B cell (primary cell): ENCODE results near the gene CARTPT. TPM values are rescaled to one million over a fixed set of nuclear protein-coding genes. Genes with fewer than 3 reads are reported as not detected.

Experiments
- ATAC-seq: fragments of 200-7000 bp; cut with Tn5 transposase; one replicate; pipeline ENCODE4 v1.10.0; 2021; ENCODE audit warnings: low read depth, mild to moderate bottlenecking, moderate number of reproducible peaks, moderate library complexity
- CTCF ChIA-PET: fragments of 350-600 bp; sonication (Branson Sonifier 250); formaldehyde crosslinking; loops from one replicate; lab custom pipeline; 2021; ENCODE audit warnings: antibody characterized with exemption, inconsistent platforms; lab: Charles Lee
- POLR2A ChIA-PET: fragments of 350-600 bp; sonication (Branson Sonifier 250); formaldehyde crosslinking; loops from one replicate; lab custom pipeline; 2021; ENCODE audit warnings: antibody characterized with exemption; lab: Charles Lee
- DNase-seq: peaks from one replicate; pipeline ENCODE4 v3.0.0; 2013
- H2AFZ ChIP-seq: 2 replicates; pipeline ENCODE4 v1.6.1; 2012; ENCODE audit warnings: mild to moderate bottlenecking, low read depth, low read length; ENCODE audit not compliant: insufficient read depth, poor library complexity, severe bottlenecking
- H3K27ac ChIP-seq, 2 donors: 1 replicate in 1 of 2; 2 replicates in 1 of 2; pipeline ENCODE4 v1.5.1; 2012 to 2013; ENCODE audit warnings: low read length in 2 of 2, mild to moderate bottlenecking in 2 of 2, moderate library complexity in 1 of 2
- H3K27me3 ChIP-seq, 4 experiments: fragments of 200-600 bp in 1 of 4; sonication (generic) in 1 of 4; replicated peaks in 1 of 4; 1 replicate in 2 of 4; 2 replicates in 2 of 4; pipeline versions ENCODE4 v1.6.1 to v1.7.0; 2013 to 2016; ENCODE audit warnings: low read length in 3 of 4, mild to moderate bottlenecking in 2 of 4, mixed read lengths in 1 of 4, moderate library complexity in 1 of 4; ENCODE audit not compliant: insufficient read depth in 4 of 4, control insufficient read depth in 3 of 4; ENCODE audit errors: control extremely low read depth in 1 of 4
- H3K36me3 ChIP-seq, 2 experiments: replicated peaks in 1 of 2; 1 replicate in 1 of 2; 2 replicates in 1 of 2; pipeline versions ENCODE4 v1.6.1 to v1.7.1; 2013; ENCODE audit warnings: low read length in 1 of 2; ENCODE audit not compliant: insufficient read depth in 2 of 2, control insufficient read depth in 1 of 2; ENCODE audit errors: control extremely low read depth in 1 of 2, extremely low read depth in 1 of 2
- H3K4me1 ChIP-seq, 2 donors: fragments of 200-600 bp in 1 of 2; sonication (generic) in 1 of 2; 1 replicate in 1 of 2; 2 replicates in 1 of 2; pipeline versions ENCODE4 v1.5.1 to v1.6.1; 2013 to 2017; ENCODE audit warnings: low read length in 2 of 2; ENCODE audit not compliant: control insufficient read depth in 2 of 2, insufficient read depth in 2 of 2
- H3K4me2 ChIP-seq: replicated peaks from 2 replicates; pipeline ENCODE3; 2012; ENCODE audit warnings: mild to moderate bottlenecking, low read depth, low read length; ENCODE audit not compliant: poor library complexity, severe bottlenecking
- H3K4me3 ChIP-seq, 5 experiments: fragments of 200-600 bp in 1 of 5; sonication (generic) in 1 of 5; 1 replicate in 3 of 5; 2 replicates in 2 of 5; pipeline versions ENCODE4 v1.5.1 to v1.7.0; 2011 to 2016; ENCODE audit warnings: low read length in 4 of 5, mild to moderate bottlenecking in 4 of 5, low read depth in 2 of 5, control low read depth in 1 of 5, moderate library complexity in 1 of 5; ENCODE audit not compliant: insufficient read depth in 1 of 5; ENCODE audit errors: control extremely low read depth in 1 of 5, extremely low read depth in 1 of 5
- H3K79me2 ChIP-seq: fragments of 200-600 bp; sonication (generic); one replicate; pipeline ENCODE4 v1.6.0; 2016; ENCODE audit warnings: low read length; ENCODE audit not compliant: control insufficient read depth, insufficient read depth
- H3K9ac ChIP-seq: fragments of 200-600 bp; sonication (generic); 2 replicates; pipeline ENCODE4 v1.6.1; 2017; ENCODE audit warnings: mild to moderate bottlenecking, low read length, moderate library complexity
- H3K9me3 ChIP-seq, 3 donors: one replicate each; pipeline versions ENCODE4 v1.6.1 to v1.7.1; 2013; ENCODE audit warnings: low read length in 2 of 3; ENCODE audit not compliant: control insufficient read depth in 2 of 3, insufficient read depth in 1 of 3; ENCODE audit errors: control extremely low read depth in 1 of 3
- H4K20me1 ChIP-seq: 2 replicates; pipeline ENCODE4 v1.6.0; 2012; ENCODE audit warnings: mild to moderate bottlenecking, low read length; ENCODE audit not compliant: insufficient read depth, control insufficient read depth, poor library complexity, severe bottlenecking
- H3K27ac Mint-ChIP-seq: one replicate; pipeline ENCODE4 v1.8.0; 2021; ENCODE audit warnings: mixed read lengths
- H3K27me3 Mint-ChIP-seq: one replicate; pipeline ENCODE4 v1.8.0; 2021; ENCODE audit warnings: mixed read lengths
- H3K4me1 Mint-ChIP-seq: one replicate; pipeline ENCODE4 v1.8.0; 2021; ENCODE audit warnings: mixed read lengths
- H3K4me3 Mint-ChIP-seq: one replicate; pipeline ENCODE4 v1.8.0; 2021; ENCODE audit warnings: mixed read lengths
- H3K9me3 Mint-ChIP-seq: one replicate; pipeline ENCODE4 v1.8.0; 2022; ENCODE audit warnings: mixed read lengths; ENCODE audit not compliant: insufficient read depth
- EZH2 ChIP-seq: IDR thresholded peaks from 2 replicates; pipeline ENCODE4 v1.6.1; 2012; ENCODE audit warnings: borderline replicate concordance, low read depth, mild to moderate bottlenecking, moderate library complexity, low read length; ENCODE audit not compliant: insufficient read depth, poor library complexity, severe bottlenecking
- intact Hi-C: fragments of 100-400 bp; cut with micrococcal nuclease; formaldehyde crosslinking; loops from one replicate; pipeline ENCODE4 v1.10.0; 2022
- polyA plus RNA-seq: library from polyadenylated mRNA; depleted of rRNA; stranded (reverse); fragments of >200 nt; gene quantifications from 2 replicates; pipeline ENCODE4 v1.2.3, GENCODE V29; 2012
- total RNA-seq, 2 donors: library from RNA; stranded (reverse); fragments of 120-200 nt in 1 of 2; gene quantifications; 1 replicate in 1 of 2; 2 replicates in 1 of 2; pipeline versions ENCODE4 v1.2.3 to v1.2.4, GENCODE V29; 2013 to 2022
- TF ChIP-seq, protein P1 (sequence below): fragments of 200-600 bp; IDR thresholded peaks from one replicate; pipeline ENCODE4 v1.8.0; 2022; ENCODE audit warnings: antibody characterized with exemption, mild to moderate bottlenecking

CARTPT gene
- total and polyA plus RNA-seq, 2 donors (not counting 1 experiment from before 2014, with no cell fraction given) = not detected

DNA sequence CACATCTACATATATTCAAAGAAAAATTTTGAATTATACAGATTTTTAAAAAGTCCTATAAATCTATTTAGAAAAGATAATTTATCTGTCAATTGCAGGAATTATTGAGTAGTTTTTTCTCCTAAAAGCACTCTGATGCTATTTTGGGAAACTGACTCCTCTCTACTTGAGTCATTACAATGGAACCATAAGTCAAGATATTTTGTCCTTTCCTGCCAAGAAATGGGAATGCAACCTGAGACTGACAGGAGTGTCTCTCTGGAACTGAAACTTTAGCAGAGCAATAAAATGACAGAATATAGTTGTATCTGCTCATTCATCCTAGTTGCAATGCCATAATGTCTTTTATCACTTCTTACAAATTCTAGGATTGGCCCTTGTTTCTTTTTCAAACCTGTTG, 48.6 kb downstream of the CARTPT start:
- Histone ChIP-seq H3K9ac (no peak overlapping the region), H3K4me2 (no peak overlapping the region), H3K36me3 (no peaks in the 10 kb centered on the region), H3K27me3 (peaks cover 0 to 1% (median 0%) of the 10 kb centered on the region in 4 experiments), H3K27ac (no peak overlapping the region), H4K20me1 (no peaks in the 10 kb centered on the region), H3K9me3 (no peaks in the 10 kb centered on the region), H3K79me2 (no peaks in the 10 kb centered on the region), H2AFZ (no peak overlapping the region), H3K4me3 (no peak overlapping the region), H3K4me1 (no peaks in the 10 kb centered on the region)
- DNase-seq = no peak
- no peak overlapping the region for H3K27ac Mint-ChIP-seq
- TF ChIP-seq, protein P1, sequence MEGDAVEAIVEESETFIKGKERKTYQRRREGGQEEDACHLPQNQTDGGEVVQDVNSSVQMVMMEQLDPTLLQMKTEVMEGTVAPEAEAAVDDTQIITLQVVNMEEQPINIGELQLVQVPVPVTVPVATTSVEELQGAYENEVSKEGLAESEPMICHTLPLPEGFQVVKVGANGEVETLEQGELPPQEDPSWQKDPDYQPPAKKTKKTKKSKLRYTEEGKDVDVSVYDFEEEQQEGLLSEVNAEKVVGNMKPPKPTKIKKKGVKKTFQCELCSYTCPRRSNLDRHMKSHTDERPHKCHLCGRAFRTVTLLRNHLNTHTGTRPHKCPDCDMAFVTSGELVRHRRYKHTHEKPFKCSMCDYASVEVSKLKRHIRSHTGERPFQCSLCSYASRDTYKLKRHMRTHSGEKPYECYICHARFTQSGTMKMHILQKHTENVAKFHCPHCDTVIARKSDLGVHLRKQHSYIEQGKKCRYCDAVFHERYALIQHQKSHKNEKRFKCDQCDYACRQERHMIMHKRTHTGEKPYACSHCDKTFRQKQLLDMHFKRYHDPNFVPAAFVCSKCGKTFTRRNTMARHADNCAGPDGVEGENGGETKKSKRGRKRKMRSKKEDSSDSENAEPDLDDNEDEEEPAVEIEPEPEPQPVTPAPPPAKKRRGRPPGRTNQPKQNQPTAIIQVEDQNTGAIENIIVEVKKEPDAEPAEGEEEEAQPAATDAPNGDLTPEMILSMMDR = no peak
- ATAC-seq = no peak
- intact Hi-C loops = no loop called here
- H3K4me1 Mint-ChIP-seq = no peaks in the 10 kb centered on the region
- peaks cover 5% of the 10 kb centered on the region for H3K27me3 Mint-ChIP-seq
- ChIA-PET POLR2A (no interaction called here), CTCF (no interaction called here)
- H3K4me3 Mint-ChIP-seq = no peak overlapping the region
- no peaks in the 10 kb centered on the region for H3K9me3 Mint-ChIP-seq

DNA sequence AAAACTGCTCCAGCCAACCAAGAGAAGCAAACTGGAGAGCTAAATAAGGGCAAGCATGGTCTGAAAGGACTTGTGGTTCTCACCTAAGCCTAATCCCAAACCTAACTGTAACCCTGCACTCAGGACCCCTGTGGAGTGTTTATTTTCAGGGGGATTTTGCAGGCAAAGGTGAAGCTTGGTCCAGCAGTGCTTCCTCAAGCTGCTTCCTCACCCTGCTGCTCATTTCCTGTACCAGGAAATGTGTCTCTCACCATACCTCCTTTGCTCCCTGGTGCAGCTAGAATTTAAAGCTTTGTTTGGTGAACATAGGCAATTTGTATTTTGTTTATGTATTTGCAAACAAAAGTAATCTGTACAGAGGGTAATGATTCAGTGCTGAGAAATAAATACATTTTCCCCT, 50.2 kb downstream of the CARTPT start:
- CTCF ChIA-PET = no interaction called here

More for the DNA sequence above, 50.2 kb downstream of the CARTPT start:
- Mint-ChIP-seq H3K4me1 (no peaks in the 10 kb centered on the region), H3K9me3 (no peaks in the 10 kb centered on the region), H3K27ac (no peak overlapping the region), H3K4me3 (no peak overlapping the region), H3K27me3 (peaks cover 14% of the 10 kb centered on the region)
- H4K20me1 ChIP-seq = no peaks in the 10 kb centered on the region
- no peaks in the 10 kb centered on the region for H3K36me3 ChIP-seq
- no peaks in the 10 kb centered on the region for H3K4me1 ChIP-seq
- H3K27me3 ChIP-seq = no peaks in the 10 kb centered on the region
- intact Hi-C loops = no loop called here
- POLR2A ChIA-PET = no interaction called here
- no peak for DNase-seq
- H2AFZ ChIP-seq = no peak overlapping the region
- no peaks in the 10 kb centered on the region for H3K9me3 ChIP-seq
- H3K79me2 ChIP-seq = no peaks in the 10 kb centered on the region
- H3K4me2 ChIP-seq = no peak overlapping the region
- no peak overlapping the region for H3K4me3 ChIP-seq
- H3K9ac ChIP-seq = no peak overlapping the region
- ATAC-seq = no peak
- no peak for TF ChIP-seq EZH2
- no peak overlapping the region for H3K27ac ChIP-seq
